SK-N-SH (cell line): ENCODE measurements around the gene UNC13D. TPM values are rescaled to one million over a fixed set of nuclear protein-coding genes. Genes with fewer than 3 reads are reported as not detected.
A peak's percentile ranks its signal among the peaks of the same experiment; 100 is the strongest.

Experiments
- CTCF ChIA-PET: fragments of 300-600, 350-600 bp; formaldehyde crosslinking; extraction: SDS; loops from one replicate; lab custom pipeline; 2021; lab: Yijun Ruan, JAX
- POLR2A ChIA-PET: fragments of 350-600 bp; sonication (Branson Sonifier 250); formaldehyde crosslinking; extraction: SDS; loops from one replicate; lab custom pipeline; 2020; ENCODE audit warnings: antibody characterized with exemption, inconsistent platforms; lab: Yijun Ruan, JAX
- DNase-seq: peaks from one replicate; pipeline ENCODE4 v3.0.0; 2012
- H2AFZ ChIP-seq: fragments of 200-600 bp; sonication (generic); 2 replicates; pipeline ENCODE4 v1.8.1; 2016; ENCODE audit warnings: antibody characterized with exemption, mild to moderate bottlenecking, low read depth
- H3F3A ChIP-seq: fragments of 200-600 bp; sonication (generic); replicated peaks from 2 replicates; pipeline ENCODE3; 2016; ENCODE audit warnings: antibody characterized with exemption, mild to moderate bottlenecking; ENCODE audit not compliant: insufficient read depth
- H3K27ac ChIP-seq, 2 experiments: fragments of 200-500 bp in 1 of 2; fragments of 200-600 bp in 1 of 2; sonication (Bioruptor generic) in 1 of 2; sonication (generic), shearing (Covaris generic) in 1 of 2; 2 replicates each; pipeline versions ENCODE4 v1.5.1 to v1.6.1; 2014 to 2016; ENCODE audit warnings: low read depth in 2 of 2, inconsistent platforms in 1 of 2, low read length in 1 of 2, mild to moderate bottlenecking in 1 of 2, mixed read lengths in 1 of 2
- H3K27me3 ChIP-seq: fragments of 200-600 bp; sonication (generic), shearing (Covaris generic); 2 replicates; pipeline ENCODE4 v1.6.1; 2016; ENCODE audit warnings: mixed run types; ENCODE audit not compliant: insufficient read depth
- H3K36me3 ChIP-seq, 2 experiments: fragments of 200-500 bp in 1 of 2; fragments of 200-600 bp in 1 of 2; sonication (Bioruptor generic) in 1 of 2; sonication (generic) in 1 of 2; replicated peaks in 1 of 2; 2 replicates each; pipeline versions ENCODE3 to v1.5.1; 2014 to 2016; ENCODE audit warnings: low read length in 1 of 2, mild to moderate bottlenecking in 1 of 2; ENCODE audit not compliant: insufficient read depth in 2 of 2, control insufficient read depth in 1 of 2
- H3K4me1 ChIP-seq, 2 experiments: fragments of 200-500 bp in 1 of 2; fragments of 200-600 bp in 1 of 2; sonication (Bioruptor generic) in 1 of 2; sonication (generic), shearing (Covaris generic) in 1 of 2; 2 replicates each; pipeline versions ENCODE4 v1.5.1 to v1.6.1; 2014 to 2016; ENCODE audit warnings: low read depth in 1 of 2, low read length in 1 of 2, mixed run types in 1 of 2; ENCODE audit not compliant: insufficient read depth in 2 of 2, control insufficient read depth in 1 of 2
- H3K4me2 ChIP-seq: fragments of 200-600 bp; sonication (generic), shearing (Covaris generic); 2 replicates; pipeline ENCODE4 v1.6.1; 2017; ENCODE audit warnings: mixed run types
- H3K4me3 ChIP-seq, 2 experiments: fragments of 200-500 bp in 1 of 2; fragments of 200-600 bp in 1 of 2; sonication (Bioruptor generic) in 1 of 2; sonication (generic), shearing (Covaris generic) in 1 of 2; 2 replicates each; pipeline versions ENCODE4 v1.5.1 to v1.8.1; 2014 to 2016; ENCODE audit warnings: low read depth in 2 of 2, inconsistent platforms in 1 of 2, low read length in 1 of 2, mild to moderate bottlenecking in 1 of 2, mixed read lengths in 1 of 2, moderate library complexity in 1 of 2
- H3K79me2 ChIP-seq: fragments of 200-600 bp; sonication (generic); 2 replicates; pipeline ENCODE4 v1.8.1; 2017; ENCODE audit warnings: mild to moderate bottlenecking; ENCODE audit not compliant: insufficient read depth
- H3K9ac ChIP-seq: fragments of 200-600 bp; sonication (generic); 2 replicates; pipeline ENCODE4 v1.6.1; 2017; ENCODE audit warnings: mixed run types
- H3K9me2 ChIP-seq: fragments of 200-600 bp; sonication (generic); 2 replicates; pipeline ENCODE4 v1.6.1; 2017; ENCODE audit warnings: mixed run types
- H3K9me3 ChIP-seq: fragments of 200-600 bp; sonication (generic); 2 replicates; pipeline ENCODE4 v1.6.1; 2017; ENCODE audit warnings: mixed run types, mild to moderate bottlenecking, moderate library complexity
- H4K20me1 ChIP-seq: fragments of 200-600 bp; sonication (generic); 2 replicates; pipeline ENCODE4 v1.6.1; 2017; ENCODE audit warnings: mild to moderate bottlenecking, mixed run types; ENCODE audit not compliant: insufficient read depth
- CHD2 ChIP-seq: fragments of 150-350 bp; IDR thresholded peaks from 2 replicates; pipeline ENCODE4 v1.6.1; 2018; ENCODE audit warnings: low read length; ENCODE audit not compliant: partially characterized antibody
- ELF1 ChIP-seq: IDR thresholded peaks from 2 replicates; pipeline ENCODE4 v1.4.0; 2012
- FOSL2 ChIP-seq: IDR thresholded peaks from 2 replicates; pipeline ENCODE4 v1.4.0; 2012; ENCODE audit warnings: low read depth, mild to moderate bottlenecking, moderate library complexity, borderline replicate concordance
- FOXJ3 ChIP-seq: sonication (generic); formaldehyde crosslinking; IDR thresholded peaks from 2 replicates; pipeline ENCODE4 v1.5.1; 2020; ENCODE audit warnings: mild to moderate bottlenecking, missing genetic modification reagents
- FOXM1 ChIP-seq: IDR thresholded peaks from 2 replicates; pipeline ENCODE4 v1.4.0; 2012; ENCODE audit warnings: low read depth, mild to moderate bottlenecking
- GABPA ChIP-seq: IDR thresholded peaks from 2 replicates; pipeline ENCODE4 v1.4.0; 2012; ENCODE audit warnings: low read depth, mild to moderate bottlenecking
- GATA2 ChIP-seq: sonication (generic); formaldehyde crosslinking; IDR thresholded peaks from 2 replicates; pipeline ENCODE4 v1.5.0; 2020; ENCODE audit warnings: mild to moderate bottlenecking, missing genetic modification reagents
- MXI1 ChIP-seq: IDR thresholded peaks from 2 replicates; pipeline ENCODE4 v1.6.1; 2012; ENCODE audit warnings: mild to moderate bottlenecking, low read depth, low read length, improper control_type of control experiment
- NRF1 ChIP-seq: IDR thresholded peaks from 2 replicates; pipeline ENCODE4 v1.6.1; 2012; ENCODE audit warnings: low read depth, mild to moderate bottlenecking, low read length
- RFX5 ChIP-seq: IDR thresholded peaks from 2 replicates; pipeline ENCODE4 v1.6.1; 2012; ENCODE audit warnings: mild to moderate bottlenecking, improper control_type of control experiment, low read length
- SIN3A ChIP-seq: IDR thresholded peaks from 2 replicates; pipeline ENCODE4 v1.6.1; 2012; ENCODE audit warnings: low read depth, mild to moderate bottlenecking, low read length, moderate library complexity, borderline replicate concordance
- TCF12 ChIP-seq: IDR thresholded peaks from 2 replicates; pipeline ENCODE4 v1.4.0; 2012
- YY1 ChIP-seq: IDR thresholded peaks from 2 replicates; pipeline ENCODE4 v1.4.0; 2012; ENCODE audit warnings: low read depth, mild to moderate bottlenecking
- WGBS: methylation state at CpG from one replicate; pipeline ENCODE4 v1.1.6; 2017; ENCODE audit warnings: low lambda C conversion rate; 5-methylcytosine and 5-hydroxymethylcytosine counted together
- polyA plus RNA-seq, 3 experiments: library from polyadenylated mRNA; depleted of rRNA; stranded (reverse); fragments of >200 nt; gene quantifications; 2 replicates each; pipeline ENCODE4 v1.2.3, GENCODE V29; 2012
- TF ChIP-seq, protein P1 (sequence below): fragments of 200-600 bp; sonication (generic); IDR thresholded peaks from 2 replicates; pipeline ENCODE4 v1.6.1; 2017; ENCODE audit warnings: antibody characterized with exemption, mild to moderate bottlenecking, moderate library complexity
- TF ChIP-seq, protein P2 (sequence below): IDR thresholded peaks from 2 replicates; pipeline ENCODE4; 2012
- TF ChIP-seq, protein P3 (sequence below): IDR thresholded peaks from 2 replicates; pipeline ENCODE4 v1.4.0; 2012; ENCODE audit warnings: low read depth, borderline replicate concordance

The UNC13D gene
- polyA plus RNA-seq, 1 of the 3 experiments (the other 2 are of a cell fraction): 0.99 TPM

DNA sequence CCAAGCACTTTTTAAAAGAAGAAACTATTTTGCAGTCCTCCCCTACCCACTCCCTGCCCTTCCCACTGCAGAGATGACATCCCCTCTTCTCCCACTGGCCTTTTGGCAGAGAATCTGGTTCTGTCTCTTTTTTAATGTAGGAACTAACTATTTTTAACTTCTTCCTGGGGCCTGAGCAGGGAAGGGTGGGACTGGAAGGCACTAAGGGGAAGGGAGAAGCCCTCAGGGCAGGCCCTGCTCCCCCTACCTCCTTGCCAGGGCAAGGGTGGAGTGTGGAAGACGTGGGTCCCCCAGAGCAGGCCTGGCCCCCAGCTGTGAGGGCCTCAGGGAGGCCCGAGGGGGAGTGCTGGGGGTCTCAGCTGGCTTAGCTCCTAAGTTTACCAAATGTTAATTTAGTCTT is 19.5 kb downstream of the UNC13D start:
- Histone ChIP-seq H3K9me2 (no peaks in the 10 kb centered on the region), H3K27me3 (no peaks in the 10 kb centered on the region), H3K4me1 (peaks cover 5 to 49% of the 10 kb centered on the region in 2 experiments; a peak in 2 of 4 replicates), H3K27ac (no peak overlapping the region; a peak in 1 of 4 replicates), H3K4me2 (no peak overlapping the region), H3K9ac (no peak overlapping the region), H3F3A (peaks cover 7% of the 10 kb centered on the region), H3K79me2 (no peaks in the 10 kb centered on the region), H3K9me3 (no peaks in the 10 kb centered on the region), H3K36me3 (peaks cover 4 to 45% of the 10 kb centered on the region in 2 experiments), H3K4me3 (no peak overlapping the region), H2AFZ (no peak overlapping the region), H4K20me1 (no peaks in the 10 kb centered on the region)
- DNase-seq: no peak
- TF ChIP-seq, protein P1, sequence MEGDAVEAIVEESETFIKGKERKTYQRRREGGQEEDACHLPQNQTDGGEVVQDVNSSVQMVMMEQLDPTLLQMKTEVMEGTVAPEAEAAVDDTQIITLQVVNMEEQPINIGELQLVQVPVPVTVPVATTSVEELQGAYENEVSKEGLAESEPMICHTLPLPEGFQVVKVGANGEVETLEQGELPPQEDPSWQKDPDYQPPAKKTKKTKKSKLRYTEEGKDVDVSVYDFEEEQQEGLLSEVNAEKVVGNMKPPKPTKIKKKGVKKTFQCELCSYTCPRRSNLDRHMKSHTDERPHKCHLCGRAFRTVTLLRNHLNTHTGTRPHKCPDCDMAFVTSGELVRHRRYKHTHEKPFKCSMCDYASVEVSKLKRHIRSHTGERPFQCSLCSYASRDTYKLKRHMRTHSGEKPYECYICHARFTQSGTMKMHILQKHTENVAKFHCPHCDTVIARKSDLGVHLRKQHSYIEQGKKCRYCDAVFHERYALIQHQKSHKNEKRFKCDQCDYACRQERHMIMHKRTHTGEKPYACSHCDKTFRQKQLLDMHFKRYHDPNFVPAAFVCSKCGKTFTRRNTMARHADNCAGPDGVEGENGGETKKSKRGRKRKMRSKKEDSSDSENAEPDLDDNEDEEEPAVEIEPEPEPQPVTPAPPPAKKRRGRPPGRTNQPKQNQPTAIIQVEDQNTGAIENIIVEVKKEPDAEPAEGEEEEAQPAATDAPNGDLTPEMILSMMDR: no peak
- TF ChIP-seq, protein P2, sequence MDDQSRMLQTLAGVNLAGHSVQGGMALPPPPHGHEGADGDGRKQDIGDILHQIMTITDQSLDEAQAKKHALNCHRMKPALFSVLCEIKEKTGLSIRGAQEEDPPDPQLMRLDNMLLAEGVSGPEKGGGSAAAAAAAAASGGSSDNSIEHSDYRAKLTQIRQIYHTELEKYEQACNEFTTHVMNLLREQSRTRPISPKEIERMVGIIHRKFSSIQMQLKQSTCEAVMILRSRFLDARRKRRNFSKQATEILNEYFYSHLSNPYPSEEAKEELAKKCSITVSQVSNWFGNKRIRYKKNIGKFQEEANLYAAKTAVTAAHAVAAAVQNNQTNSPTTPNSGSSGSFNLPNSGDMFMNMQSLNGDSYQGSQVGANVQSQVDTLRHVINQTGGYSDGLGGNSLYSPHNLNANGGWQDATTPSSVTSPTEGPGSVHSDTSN: no peak
- ChIA-PET POLR2A (no interaction called here), CTCF (interaction anchor here (0.8 to 16.5 kb wide), 11 partner anchors 18 to 192 kb away, joined by 3 to 326 read pairs (median 19); partner anchors contain the start of genes GALK1, SMIM5, UNC13D and UNK)
- WGBS: 69% methylated on average over 2 of the region's 2 CpGs

DNA sequence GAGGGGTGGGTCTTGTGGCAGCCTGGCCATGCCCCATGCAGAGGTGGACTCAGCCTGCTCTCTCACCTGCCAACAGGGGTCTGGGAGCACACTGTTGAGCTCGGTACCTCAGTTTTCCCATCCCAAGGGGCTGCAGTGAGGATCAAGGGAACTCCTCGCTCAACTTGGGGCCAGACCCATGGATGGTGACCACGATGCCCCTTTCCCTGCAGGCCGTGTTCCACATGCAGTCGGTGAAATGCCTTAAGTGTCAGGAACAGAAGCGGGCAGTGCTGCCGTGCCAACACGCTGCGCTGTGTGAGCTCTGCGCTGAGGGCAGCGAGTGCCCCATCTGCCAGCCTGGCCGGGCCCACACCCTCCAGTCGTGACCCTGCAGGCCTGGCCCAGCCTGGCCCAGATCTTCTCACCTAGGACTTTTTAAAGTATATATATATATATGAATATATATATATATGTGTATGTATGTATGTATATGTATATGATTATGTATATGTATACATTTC is 20.1 kb downstream of the UNC13D start:
- H3K9me3 ChIP-seq: no peaks in the 10 kb centered on the region
- DNase-seq: no peak
- POLR2A ChIA-PET: interaction anchor here (0.5 to 4.7 kb wide), 4 partner anchors 21 to 156 kb away, joined by 3 to 31 read pairs (median 4); no protein-coding TSS in a partner anchor

More for the DNA sequence above, 20.1 kb downstream of the UNC13D start:
- Histone ChIP-seq H3K4me2 (no peak overlapping the region), H4K20me1 (no peaks in the 10 kb centered on the region), H3F3A (peaks cover 7% of the 10 kb centered on the region), H3K4me3 (no peak overlapping the region), H3K27ac (peak overlapping the region in 1 of 2 experiments; percentile 12; a peak in 1 of 4 replicates), H3K79me2 (no peaks in the 10 kb centered on the region), H3K9me2 (no peaks in the 10 kb centered on the region), H3K27me3 (no peaks in the 10 kb centered on the region), H3K36me3 (peaks cover 4 to 51% of the 10 kb centered on the region in 2 experiments), H3K9ac (no peak overlapping the region), H3K4me1 (peaks cover 5 to 49% of the 10 kb centered on the region in 2 experiments; a peak in 2 of 4 replicates), H2AFZ (no peak overlapping the region)
- CTCF ChIA-PET: interaction anchor here (0.6 to 16.5 kb wide), 14 partner anchors 10 to 182 kb away, joined by 3 to 326 read pairs (median 9); partner anchors contain the start of genes GALK1, UNC13D, UNK and WBP2
- no peak for TF ChIP-seq MXI1
- TF ChIP-seq FOSL2: no peak
- TF ChIP-seq, protein P1: no peak
- no peak for TF ChIP-seq CHD2
- no peak for TF ChIP-seq FOXJ3 (CRISPR knock-in tag)
- no peak for TF ChIP-seq TCF12
- TF ChIP-seq, protein P3, sequence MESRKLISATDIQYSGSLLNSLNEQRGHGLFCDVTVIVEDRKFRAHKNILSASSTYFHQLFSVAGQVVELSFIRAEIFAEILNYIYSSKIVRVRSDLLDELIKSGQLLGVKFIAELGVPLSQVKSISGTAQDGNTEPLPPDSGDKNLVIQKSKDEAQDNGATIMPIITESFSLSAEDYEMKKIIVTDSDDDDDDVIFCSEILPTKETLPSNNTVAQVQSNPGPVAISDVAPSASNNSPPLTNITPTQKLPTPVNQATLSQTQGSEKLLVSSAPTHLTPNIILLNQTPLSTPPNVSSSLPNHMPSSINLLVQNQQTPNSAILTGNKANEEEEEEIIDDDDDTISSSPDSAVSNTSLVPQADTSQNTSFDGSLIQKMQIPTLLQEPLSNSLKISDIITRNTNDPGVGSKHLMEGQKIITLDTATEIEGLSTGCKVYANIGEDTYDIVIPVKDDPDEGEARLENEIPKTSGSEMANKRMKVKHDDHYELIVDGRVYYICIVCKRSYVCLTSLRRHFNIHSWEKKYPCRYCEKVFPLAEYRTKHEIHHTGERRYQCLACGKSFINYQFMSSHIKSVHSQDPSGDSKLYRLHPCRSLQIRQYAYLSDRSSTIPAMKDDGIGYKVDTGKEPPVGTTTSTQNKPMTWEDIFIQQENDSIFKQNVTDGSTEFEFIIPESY: no peak
- TF ChIP-seq SIN3A: no peak
- TF ChIP-seq FOXM1: no peak
- TF ChIP-seq ELF1: no peak
- no peak for TF ChIP-seq NRF1
- no peak for TF ChIP-seq YY1
- no peak for TF ChIP-seq GATA2 (CRISPR knock-in tag)
- TF ChIP-seq RFX5: no peak
- no peak for TF ChIP-seq GABPA
- 96% methylated on average over 12 of the region's 13 CpGs for WGBS
